OCI-LY7 (cell line): ENCODE data around the gene TSHZ3. TPM values are rescaled to one million over a fixed set of nuclear protein-coding genes. Genes with fewer than 3 reads are reported as not detected.

ENCODE experiments used
- BruUV-seq: library from RNA; stranded (reverse); fragments of 400-500 nt; replicated peaks from 2 replicates; lab custom pipeline; 2021; lab: Mats Ljungman, UMichigan
- CTCF ChIA-PET: fragments of 300-600 bp; sonication (Branson Sonifier 250); formaldehyde crosslinking; loops from one replicate; lab custom pipeline; 2022; ENCODE audit warnings: antibody characterized with exemption; ENCODE audit not compliant: unreplicated experiment; lab: Charles Lee
- POLR2A ChIA-PET: fragments of 300-600 bp; sonication (Branson Sonifier 250); formaldehyde crosslinking; loops from one replicate; lab custom pipeline; 2022; ENCODE audit warnings: antibody characterized with exemption; lab: Charles Lee
- DNase-seq: peaks from one replicate; pipeline ENCODE4 v3.0.0-alpha.2; 2015; ENCODE audit warnings: low spot score
- H2AFZ ChIP-seq: fragments of 200-600 bp; sonication (generic), shearing (Covaris generic); 2 replicates; pipeline ENCODE4 v1.6.1; 2014; ENCODE audit warnings: mild to moderate bottlenecking, antibody characterized with exemption, low read length, moderate library complexity
- H3K27ac ChIP-seq: fragments of 200-600 bp; sonication (generic); 2 replicates; pipeline ENCODE4 v1.5.1; 2014; ENCODE audit warnings: mixed run types, low read depth, mild to moderate bottlenecking, moderate library complexity, low read length, inconsistent platforms; ENCODE audit not compliant: poor library complexity, severe bottlenecking
- H3K36me3 ChIP-seq: fragments of 200-600 bp; sonication (generic); 2 replicates; pipeline ENCODE4 v1.6.1; 2014; ENCODE audit warnings: mild to moderate bottlenecking, antibody characterized with exemption, low read length, moderate library complexity, mixed read lengths; ENCODE audit not compliant: insufficient read depth
- H3K4me1 ChIP-seq: fragments of 200-600 bp; sonication (generic); 2 replicates; pipeline ENCODE4 v1.5.1; 2014; ENCODE audit warnings: mild to moderate bottlenecking, low read length; ENCODE audit not compliant: insufficient read depth, poor library complexity, severe bottlenecking
- H3K4me2 ChIP-seq: fragments of 200-600 bp; sonication (generic); 2 replicates; pipeline ENCODE4 v1.6.1; 2014; ENCODE audit warnings: mild to moderate bottlenecking, low read length
- H3K4me3 ChIP-seq: fragments of 200-600 bp; sonication (generic); 2 replicates; pipeline ENCODE4 v1.5.1; 2014; ENCODE audit warnings: mild to moderate bottlenecking, low read depth, low read length; ENCODE audit not compliant: poor library complexity, severe bottlenecking
- H3K79me2 ChIP-seq: fragments of 200-600 bp; sonication (generic); 2 replicates; pipeline ENCODE4 v1.6.1; 2016; ENCODE audit warnings: low read depth, mild to moderate bottlenecking, low read length, moderate library complexity, mixed read lengths; ENCODE audit not compliant: insufficient read depth
- H3K9me2 ChIP-seq: fragments of 200-600 bp; sonication (generic); 2 replicates; pipeline ENCODE4 v1.6.1; 2016; ENCODE audit warnings: mild to moderate bottlenecking, low read length, mixed read lengths; ENCODE audit not compliant: insufficient read depth
- H3K9me3 ChIP-seq: fragments of 200-600 bp; sonication (generic); 2 replicates; pipeline ENCODE4 v1.6.1; 2014; ENCODE audit warnings: mild to moderate bottlenecking, mixed run types, low read length, mixed read lengths
- H4K20me1 ChIP-seq: fragments of 200-600 bp; sonication (generic); 2 replicates; pipeline ENCODE4 v1.6.1; 2014; ENCODE audit warnings: mild to moderate bottlenecking, antibody characterized with exemption, low read length, moderate library complexity, mixed read lengths; ENCODE audit not compliant: insufficient read depth
- EZH2phosphoT487 ChIP-seq: fragments of 200-600 bp; sonication (generic); IDR thresholded peaks from 2 replicates; pipeline ENCODE4 v1.6.1; 2018; ENCODE audit warnings: low read depth, borderline replicate concordance, mild to moderate bottlenecking, mixed run types, antibody characterized with exemption, low read length, moderate library complexity, mixed read lengths
- intact Hi-C: fragments of 100-400 bp; cut with micrococcal nuclease; formaldehyde crosslinking; loops from one replicate; pipeline ENCODE4 v1.10.0; 2022; ENCODE audit not compliant: unreplicated experiment
- total RNA-seq, 2 experiments: library from RNA; depleted of rRNA in 1 of 2; stranded (reverse); fragments of >200 nt in 1 of 2; shearing (Covaris generic) in 1 of 2; gene quantifications; 2 replicates each; pipeline ENCODE4 v1.2.3, GENCODE V29; 2014 to 2022
- TF ChIP-seq, protein P1 (sequence below): fragments of 200-600 bp; sonication (generic); conservative IDR thresholded peaks from 2 replicates; pipeline ENCODE4 v1.5.1; 2014; ENCODE audit warnings: mild to moderate bottlenecking, antibody characterized with exemption, low read length, moderate library complexity, mixed read lengths

The TSHZ3 gene
- total RNA-seq, 2 experiments from 2014 or later: not detected

DNA sequence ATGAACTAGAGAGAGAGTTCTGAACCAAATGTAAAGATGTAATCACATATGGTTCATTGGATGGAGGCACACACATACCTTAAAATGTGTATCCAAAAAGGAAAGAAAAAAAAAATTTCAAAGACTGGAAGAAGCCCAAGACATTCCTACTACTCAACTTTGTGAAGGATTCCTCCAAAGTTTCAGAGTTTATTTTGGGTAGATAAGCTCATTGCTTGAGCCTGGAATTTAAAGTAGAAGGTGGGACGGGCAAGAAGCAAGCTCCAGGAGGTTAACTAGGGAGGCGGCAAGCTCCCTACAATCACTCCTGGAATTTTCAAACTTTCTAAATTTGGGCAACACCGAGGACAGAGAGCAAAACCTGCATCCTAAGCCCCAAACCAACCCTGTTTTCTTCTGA is 1.9 kb downstream of the TSHZ3 start:
- Histone ChIP-seq H3K4me1 (no peaks in the 10 kb centered on the region), H3K9me2 (no peaks in the 10 kb centered on the region), H4K20me1 (no peaks in the 10 kb centered on the region), H3K27ac (no peak overlapping the region), H3K4me2 (no peak overlapping the region), H3K79me2 (no peaks in the 10 kb centered on the region), H3K36me3 (no peaks in the 10 kb centered on the region), H2AFZ (no peak overlapping the region), H3K9me3 (no peaks in the 10 kb centered on the region), H3K4me3 (no peak overlapping the region)
- POLR2A ChIA-PET: interaction anchor here (0.6 to 0.7 kb wide), 2 partner anchors 459 to 964 kb away, joined by 3 read pairs; no protein-coding TSS in a partner anchor
- BruUV-seq: no TSS peak
- CTCF ChIA-PET: no interaction called here
- TF ChIP-seq, protein P1, sequence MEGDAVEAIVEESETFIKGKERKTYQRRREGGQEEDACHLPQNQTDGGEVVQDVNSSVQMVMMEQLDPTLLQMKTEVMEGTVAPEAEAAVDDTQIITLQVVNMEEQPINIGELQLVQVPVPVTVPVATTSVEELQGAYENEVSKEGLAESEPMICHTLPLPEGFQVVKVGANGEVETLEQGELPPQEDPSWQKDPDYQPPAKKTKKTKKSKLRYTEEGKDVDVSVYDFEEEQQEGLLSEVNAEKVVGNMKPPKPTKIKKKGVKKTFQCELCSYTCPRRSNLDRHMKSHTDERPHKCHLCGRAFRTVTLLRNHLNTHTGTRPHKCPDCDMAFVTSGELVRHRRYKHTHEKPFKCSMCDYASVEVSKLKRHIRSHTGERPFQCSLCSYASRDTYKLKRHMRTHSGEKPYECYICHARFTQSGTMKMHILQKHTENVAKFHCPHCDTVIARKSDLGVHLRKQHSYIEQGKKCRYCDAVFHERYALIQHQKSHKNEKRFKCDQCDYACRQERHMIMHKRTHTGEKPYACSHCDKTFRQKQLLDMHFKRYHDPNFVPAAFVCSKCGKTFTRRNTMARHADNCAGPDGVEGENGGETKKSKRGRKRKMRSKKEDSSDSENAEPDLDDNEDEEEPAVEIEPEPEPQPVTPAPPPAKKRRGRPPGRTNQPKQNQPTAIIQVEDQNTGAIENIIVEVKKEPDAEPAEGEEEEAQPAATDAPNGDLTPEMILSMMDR: no peak
- TF ChIP-seq EZH2phosphoT487: no peak
- intact Hi-C loops: no loop called here
- DNase-seq: no peak

GRCh38 chr19:31346184-31347059 is 2.8 kb downstream of the TSHZ3 start:
- ChIA-PET POLR2A (interaction anchor here (0.6 to 0.7 kb wide), 2 partner anchors 458 to 965 kb away, joined by 3 read pairs; no protein-coding TSS in a partner anchor), CTCF (no interaction called here)
- TF ChIP-seq, protein P1: no peak
- no peak for TF ChIP-seq EZH2phosphoT487

GRCh38 chr19:31344403-31344802 is 4.8 kb downstream of the TSHZ3 start:
- no peak overlapping the region for H3K27ac ChIP-seq
- no TSS peak for BruUV-seq
- no peak for TF ChIP-seq EZH2phosphoT487
- TF ChIP-seq, protein P1: no peak
- no peak overlapping the region for H3K4me2 ChIP-seq
- ChIA-PET POLR2A (no interaction called here), CTCF (no interaction called here)
- H3K36me3 ChIP-seq: no peaks in the 10 kb centered on the region
- intact Hi-C loops: no loop called here
- no peaks in the 10 kb centered on the region for H3K9me3 ChIP-seq
- no peaks in the 10 kb centered on the region for H3K9me2 ChIP-seq
- peaks cover 27% of the 10 kb centered on the region for H3K4me1 ChIP-seq
- H3K4me3 ChIP-seq: no peak overlapping the region
- DNase-seq: no peak
- H4K20me1 ChIP-seq: no peaks in the 10 kb centered on the region
- no peaks in the 10 kb centered on the region for H3K79me2 ChIP-seq
- no peak overlapping the region for H2AFZ ChIP-seq

More at GRCh38 chr19:31346184-31347059, 2.8 kb downstream of the TSHZ3 start:
- H4K20me1 ChIP-seq: no peaks in the 10 kb centered on the region
- DNase-seq: no peak
- H2AFZ ChIP-seq: no peak overlapping the region
- H3K27ac ChIP-seq: no peak overlapping the region
- BruUV-seq: no TSS peak
- no peaks in the 10 kb centered on the region for H3K79me2 ChIP-seq
- intact Hi-C loops: no loop called here
- no peaks in the 10 kb centered on the region for H3K9me2 ChIP-seq
- no peaks in the 10 kb centered on the region for H3K9me3 ChIP-seq
- H3K4me1 ChIP-seq: peaks cover 7% of the 10 kb centered on the region
- no peak overlapping the region for H3K4me3 ChIP-seq
- no peak overlapping the region for H3K4me2 ChIP-seq
- no peaks in the 10 kb centered on the region for H3K36me3 ChIP-seq
